ENCODE data around the gene PTPRR.

DNA sequence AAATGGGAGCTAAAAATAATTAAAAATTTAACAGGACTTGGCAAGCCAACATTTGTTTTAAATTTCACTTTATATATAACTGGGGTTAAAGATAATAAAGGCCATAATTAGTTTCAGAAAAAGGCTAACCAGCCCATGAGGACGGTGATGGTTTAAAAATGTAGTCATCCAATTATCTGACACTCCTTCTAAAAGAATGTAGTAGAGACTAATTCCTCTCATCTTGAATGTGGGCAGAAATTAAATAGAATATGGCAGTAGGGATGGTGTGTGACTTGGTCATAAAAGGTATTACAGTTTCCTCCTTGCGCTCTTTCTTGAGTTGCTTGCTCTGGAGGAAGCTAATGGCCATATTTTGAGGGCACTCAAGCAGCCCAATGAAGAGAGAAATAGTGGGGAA is 234.2 kb downstream of the PTPRR start:
- TF ChIP-seq, protein P1, sequence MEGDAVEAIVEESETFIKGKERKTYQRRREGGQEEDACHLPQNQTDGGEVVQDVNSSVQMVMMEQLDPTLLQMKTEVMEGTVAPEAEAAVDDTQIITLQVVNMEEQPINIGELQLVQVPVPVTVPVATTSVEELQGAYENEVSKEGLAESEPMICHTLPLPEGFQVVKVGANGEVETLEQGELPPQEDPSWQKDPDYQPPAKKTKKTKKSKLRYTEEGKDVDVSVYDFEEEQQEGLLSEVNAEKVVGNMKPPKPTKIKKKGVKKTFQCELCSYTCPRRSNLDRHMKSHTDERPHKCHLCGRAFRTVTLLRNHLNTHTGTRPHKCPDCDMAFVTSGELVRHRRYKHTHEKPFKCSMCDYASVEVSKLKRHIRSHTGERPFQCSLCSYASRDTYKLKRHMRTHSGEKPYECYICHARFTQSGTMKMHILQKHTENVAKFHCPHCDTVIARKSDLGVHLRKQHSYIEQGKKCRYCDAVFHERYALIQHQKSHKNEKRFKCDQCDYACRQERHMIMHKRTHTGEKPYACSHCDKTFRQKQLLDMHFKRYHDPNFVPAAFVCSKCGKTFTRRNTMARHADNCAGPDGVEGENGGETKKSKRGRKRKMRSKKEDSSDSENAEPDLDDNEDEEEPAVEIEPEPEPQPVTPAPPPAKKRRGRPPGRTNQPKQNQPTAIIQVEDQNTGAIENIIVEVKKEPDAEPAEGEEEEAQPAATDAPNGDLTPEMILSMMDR (IDR thresholded peaks at IDR 0.05), result no peak
- TF ChIP-seq POLR2A (IDR thresholded peaks at IDR 0.05), result no peak
- no peak for TF ChIP-seq EP300 (IDR thresholded peaks at IDR 0.05)
- TF ChIP-seq POLR2AphosphoS5 (IDR thresholded peaks at IDR 0.05), result no peak

All from gastroesophageal sphincter (tissue), 3 donors.